ENCODE results near the gene CCL21.

DNA sequence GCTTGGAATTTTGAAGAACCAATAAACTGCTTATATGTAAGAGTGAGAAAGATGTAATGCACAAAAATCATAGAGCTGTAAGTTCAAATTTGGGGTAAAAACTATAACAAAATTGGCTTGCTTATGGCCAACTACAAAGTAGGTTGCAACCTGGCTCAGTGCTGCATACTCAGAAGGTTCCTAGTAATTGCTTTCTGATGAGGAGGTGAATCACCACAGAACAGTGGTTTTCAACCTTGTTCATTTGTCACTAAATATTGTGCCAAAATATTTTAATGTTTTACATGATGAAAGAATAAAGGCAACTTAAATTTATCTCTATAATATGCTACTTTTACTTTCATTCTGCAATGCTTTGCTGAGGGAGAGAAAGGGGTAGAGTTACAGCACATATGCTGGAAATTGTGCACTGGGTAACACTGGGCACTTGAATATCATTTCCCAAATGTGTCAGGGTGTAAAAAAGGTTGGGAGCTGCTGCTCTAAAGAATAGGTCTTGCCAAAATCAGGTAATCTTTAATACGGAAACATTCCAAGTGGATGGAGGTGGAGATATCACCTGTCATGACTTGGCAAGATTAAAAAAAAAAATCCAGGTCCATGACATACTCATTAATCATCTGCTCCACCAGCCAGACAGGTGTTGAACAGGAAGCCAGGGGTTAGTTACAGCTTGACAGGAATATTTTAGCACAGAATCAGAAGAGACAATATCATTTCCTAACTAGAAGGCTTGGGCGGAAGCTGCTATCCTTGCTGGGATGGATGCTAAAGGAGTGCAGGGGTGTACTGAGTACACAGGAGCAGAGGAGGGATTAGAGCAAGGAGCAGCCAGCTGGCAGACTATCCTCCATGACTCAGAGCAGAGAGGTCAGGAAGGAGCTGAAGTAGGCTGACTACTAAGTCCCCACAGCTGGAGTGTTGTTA lies 34.6 kb upstream of the CCL21 start:
- TF ChIP-seq, protein P1, sequence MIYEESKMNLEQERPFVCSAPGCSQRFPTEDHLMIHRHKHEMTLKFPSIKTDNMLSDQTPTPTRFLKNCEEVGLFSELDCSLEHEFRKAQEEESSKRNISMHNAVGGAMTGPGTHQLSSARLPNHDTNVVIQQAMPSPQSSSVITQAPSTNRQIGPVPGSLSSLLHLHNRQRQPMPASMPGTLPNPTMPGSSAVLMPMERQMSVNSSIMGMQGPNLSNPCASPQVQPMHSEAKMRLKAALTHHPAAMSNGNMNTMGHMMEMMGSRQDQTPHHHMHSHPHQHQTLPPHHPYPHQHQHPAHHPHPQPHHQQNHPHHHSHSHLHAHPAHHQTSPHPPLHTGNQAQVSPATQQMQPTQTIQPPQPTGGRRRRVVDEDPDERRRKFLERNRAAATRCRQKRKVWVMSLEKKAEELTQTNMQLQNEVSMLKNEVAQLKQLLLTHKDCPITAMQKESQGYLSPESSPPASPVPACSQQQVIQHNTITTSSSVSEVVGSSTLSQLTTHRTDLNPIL (CRISPR knock-in tag; IDR thresholded peaks at IDR 0.05; ENCODE audit: low read depth) = no peak
- TF ChIP-seq, protein P2, sequence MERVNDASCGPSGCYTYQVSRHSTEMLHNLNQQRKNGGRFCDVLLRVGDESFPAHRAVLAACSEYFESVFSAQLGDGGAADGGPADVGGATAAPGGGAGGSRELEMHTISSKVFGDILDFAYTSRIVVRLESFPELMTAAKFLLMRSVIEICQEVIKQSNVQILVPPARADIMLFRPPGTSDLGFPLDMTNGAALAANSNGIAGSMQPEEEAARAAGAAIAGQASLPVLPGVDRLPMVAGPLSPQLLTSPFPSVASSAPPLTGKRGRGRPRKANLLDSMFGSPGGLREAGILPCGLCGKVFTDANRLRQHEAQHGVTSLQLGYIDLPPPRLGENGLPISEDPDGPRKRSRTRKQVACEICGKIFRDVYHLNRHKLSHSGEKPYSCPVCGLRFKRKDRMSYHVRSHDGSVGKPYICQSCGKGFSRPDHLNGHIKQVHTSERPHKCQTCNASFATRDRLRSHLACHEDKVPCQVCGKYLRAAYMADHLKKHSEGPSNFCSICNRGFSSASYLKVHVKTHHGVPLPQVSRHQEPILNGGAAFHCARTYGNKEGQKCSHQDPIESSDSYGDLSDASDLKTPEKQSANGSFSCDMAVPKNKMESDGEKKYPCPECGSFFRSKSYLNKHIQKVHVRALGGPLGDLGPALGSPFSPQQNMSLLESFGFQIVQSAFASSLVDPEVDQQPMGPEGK (CRISPR knock-in tag; IDR thresholded peaks at IDR 0.05; ENCODE audit: borderline replicate concordance) = no peak
- TF ChIP-seq ARNTL (CRISPR knock-in tag; IDR thresholded peaks at IDR 0.05; ENCODE audit: borderline replicate concordance, low read depth) (no peak), OSR1 (CRISPR knock-in tag; IDR thresholded peaks at IDR 0.05) (no peak), ISL1 (CRISPR knock-in tag; IDR thresholded peaks at IDR 0.05) (no peak), GLIS3 (CRISPR knock-in tag; IDR thresholded peaks at IDR 0.05) (no peak), RARB (CRISPR knock-in tag; IDR thresholded peaks at IDR 0.05) (no peak), ZFP30 (CRISPR knock-in tag; IDR thresholded peaks at IDR 0.05) (no peak), PPARA (CRISPR knock-in tag; IDR thresholded peaks at IDR 0.05; ENCODE audit: borderline replicate concordance) (no peak), ESRRG (CRISPR knock-in tag; IDR thresholded peaks at IDR 0.05) (no peak)
- TF ChIP-seq, protein P3, sequence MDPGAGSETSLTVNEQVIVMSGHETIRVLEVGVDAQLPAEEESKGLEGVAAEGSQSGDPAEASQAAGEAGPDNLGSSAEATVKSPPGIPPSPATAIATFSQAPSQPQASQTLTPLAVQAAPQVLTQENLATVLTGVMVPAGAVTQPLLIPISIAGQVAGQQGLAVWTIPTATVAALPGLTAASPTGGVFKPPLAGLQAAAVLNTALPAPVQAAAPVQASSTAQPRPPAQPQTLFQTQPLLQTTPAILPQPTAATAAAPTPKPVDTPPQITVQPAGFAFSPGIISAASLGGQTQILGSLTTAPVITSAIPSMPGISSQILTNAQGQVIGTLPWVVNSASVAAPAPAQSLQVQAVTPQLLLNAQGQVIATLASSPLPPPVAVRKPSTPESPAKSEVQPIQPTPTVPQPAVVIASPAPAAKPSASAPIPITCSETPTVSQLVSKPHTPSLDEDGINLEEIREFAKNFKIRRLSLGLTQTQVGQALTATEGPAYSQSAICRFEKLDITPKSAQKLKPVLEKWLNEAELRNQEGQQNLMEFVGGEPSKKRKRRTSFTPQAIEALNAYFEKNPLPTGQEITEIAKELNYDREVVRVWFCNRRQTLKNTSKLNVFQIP (CRISPR knock-in tag; IDR thresholded peaks at IDR 0.05; ENCODE audit: borderline replicate concordance, low read depth) = no peak
